HL-60 (cell line): Measurements from ENCODE around the gene SLC25A18.

Source experiments
- DNase-seq, 2 experiments: peaks; one replicate each; pipeline ENCODE4 v3.0.0-alpha.2; 2010 to 2020; ENCODE audit warnings: low read depth in 1 of 2, low spot score in 1 of 2
- H3K27ac ChIP-seq: fragments of 250-450 bp; sonication (Bioruptor Pico); replicated peaks from 2 replicates; pipeline ENCODE4 v1.5.1; 2020; ENCODE audit warnings: mild to moderate bottlenecking, moderate library complexity
- H3K27me3 ChIP-seq: fragments of 250-450 bp; sonication (Bioruptor Pico); 2 replicates; pipeline ENCODE4 v1.5.1; 2021; ENCODE audit warnings: mild to moderate bottlenecking, moderate library complexity; ENCODE audit not compliant: insufficient read depth, poor library complexity, severe bottlenecking
- H3K4me3 ChIP-seq: replicated peaks from 2 replicates; pipeline ENCODE4 v1.5.1; 2011; ENCODE audit warnings: mild to moderate bottlenecking, control low read depth, low read length; ENCODE audit not compliant: insufficient read depth
- CTCF ChIP-seq: IDR thresholded peaks from one replicate; pipeline ENCODE4 v1.5.1; 2011; ENCODE audit warnings: low read length, control low read depth, inconsistent platforms; ENCODE audit not compliant: insufficient read depth
- GABPA ChIP-seq: IDR thresholded peaks from 2 replicates; pipeline ENCODE4 v1.6.1; 2012; ENCODE audit warnings: low read depth
- POLR2AphosphoS5 ChIP-seq: IDR thresholded peaks from 2 replicates; pipeline ENCODE4 v1.6.1; 2012; ENCODE audit warnings: low read depth
- REST ChIP-seq: IDR thresholded peaks from 2 replicates; pipeline ENCODE4 v1.6.1; 2012; ENCODE audit warnings: low read depth; ENCODE audit not compliant: insufficient replicate concordance
- SPI1 ChIP-seq: IDR thresholded peaks from 2 replicates; pipeline ENCODE4 v1.6.1; 2012; ENCODE audit warnings: low read depth, mild to moderate bottlenecking, borderline replicate concordance

The SLC25A18 gene

GRCh38 chr22:17581056-17581455 lies 17.8 kb downstream of the SLC25A18 start:
- TF ChIP-seq CTCF, result no peak
- no peak for TF ChIP-seq GABPA
- TF ChIP-seq REST, result no peak
- no peak for TF ChIP-seq POLR2AphosphoS5
- no peak for TF ChIP-seq SPI1
- H3K4me3 ChIP-seq, result no peak overlapping the region
- DNase-seq, result no peak
- no peak overlapping the region for H3K27ac ChIP-seq
- no peaks in the 10 kb centered on the region for H3K27me3 ChIP-seq

GRCh38 chr22:17581631-17582030 lies 18.3 kb downstream of the SLC25A18 start:
- H3K27ac ChIP-seq, result no peak overlapping the region
- no peaks in the 10 kb centered on the region for H3K27me3 ChIP-seq
- TF ChIP-seq GABPA, result no peak
- no peak for TF ChIP-seq SPI1
- TF ChIP-seq POLR2AphosphoS5, result no peak
- no peak for TF ChIP-seq CTCF
- TF ChIP-seq REST, result no peak
- DNase-seq, result no peak
- no peak overlapping the region for H3K4me3 ChIP-seq

- no peak for TF ChIP-seq SPI1
- no peak for TF ChIP-seq POLR2AphosphoS5
- no peak for TF ChIP-seq REST
- no peak for TF ChIP-seq CTCF
- no peak for TF ChIP-seq GABPA
Measured at GRCh38 chr22:17583151-17583550, 19.9 kb downstream of the SLC25A18 start.

More at GRCh38 chr22:17583151-17583550, 19.9 kb downstream of the SLC25A18 start:
- no peak overlapping the region for H3K4me3 ChIP-seq
- H3K27me3 ChIP-seq, result no peaks in the 10 kb centered on the region
- no peak for DNase-seq
- no peak overlapping the region for H3K27ac ChIP-seq
